Activated T-helper 9 cell treated with anti-CD3 and anti-CD28 coated beads, Interleukin-2, amount 50 U/mL, for 16 hours (primary cell): ENCODE data around the gene HCFC1R1.

Source experiments
- DNase-seq: peaks from one replicate; pipeline ENCODE4 v3.0.0-alpha.2; 2020; ENCODE audit warnings: low read depth

Gene HCFC1R1

GRCh38 chr16:3020247-3020603 is 3.5 kb downstream of the HCFC1R1 start, which contains the start of gene TNFRSF12A:
TSS of gene TNFRSF12A (plus strand) at chr16:3020368. CDS start at chr16:3020398, 30 bp downstream.
- peak; percentile 59 for DNase-seq

- DNase-seq: no peak
Observed at GRCh38 chr16:3019594-3020246, 4.0 kb downstream of the HCFC1R1 start.

GRCh38 chr16:3017794-3018506 is 5.8 kb downstream of the HCFC1R1 start, which contains the start of gene CLDN6:
TSS of gene CLDN6 (minus strand) at chr16:3018183. CDS start at chr16:3016021, 2,162 bp downstream.
- no peak for DNase-seq

DNA sequence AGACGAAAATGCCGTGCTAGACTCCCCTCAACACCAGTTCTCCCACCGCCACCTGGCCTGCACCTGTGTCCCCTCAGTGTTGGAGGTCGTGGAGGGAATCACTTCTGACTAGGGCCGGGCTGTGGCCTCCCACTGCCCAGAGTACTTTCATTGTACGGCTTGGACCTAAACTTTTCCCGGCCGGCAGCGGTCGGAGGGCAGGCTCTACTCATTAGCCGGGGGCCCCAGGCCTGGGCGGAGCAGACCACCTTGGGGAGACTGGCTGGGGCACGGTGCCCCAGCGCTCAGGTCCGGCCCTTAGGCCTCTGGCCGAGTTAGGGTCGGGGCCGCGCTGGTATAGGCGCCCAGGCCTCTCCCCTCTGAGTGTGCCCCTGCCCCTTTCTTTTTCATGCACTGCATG is 6.4 kb downstream of the HCFC1R1 start:
- no peak for DNase-seq

GRCh38 chr16:3015865-3016521 is 7.7 kb downstream of the HCFC1R1 start:
- no peak for DNase-seq

GRCh38 chr16:3014971-3015370 is 8.8 kb downstream of the HCFC1R1 start:
- DNase-seq: no peak

DNA sequence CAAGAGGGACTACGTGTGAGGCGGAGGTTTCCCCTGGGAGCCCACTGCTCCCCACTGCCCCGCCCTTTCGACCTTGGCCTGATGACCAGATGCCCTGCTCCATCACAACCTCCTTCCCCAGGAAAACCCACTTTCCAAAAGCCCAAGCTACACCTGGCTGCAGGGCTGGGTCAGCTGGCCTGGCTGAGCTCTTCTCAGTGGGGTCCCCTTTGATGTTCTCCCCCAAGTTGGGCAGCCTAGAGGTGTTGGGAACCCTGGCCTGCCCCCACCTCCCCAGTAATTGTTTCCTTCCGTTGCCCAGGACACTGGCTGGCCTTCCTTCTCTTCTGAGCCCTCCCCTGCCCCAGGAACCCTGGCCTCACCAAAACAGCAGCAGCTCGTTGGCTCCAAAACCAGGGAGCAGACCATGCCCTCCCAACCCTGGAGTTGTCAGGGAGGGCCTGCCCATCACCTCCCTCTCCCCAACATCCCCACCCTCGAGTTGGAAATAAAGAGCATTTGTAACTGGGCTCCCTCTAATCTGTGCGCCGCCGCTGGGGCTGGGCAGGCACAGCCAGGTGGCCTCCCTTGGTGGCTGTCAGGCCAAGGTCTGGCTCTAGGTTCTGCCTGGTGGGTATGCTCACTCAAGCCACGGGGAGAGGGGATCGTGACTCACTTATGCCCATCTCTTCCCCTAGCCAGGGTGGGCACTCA is 9.6 kb downstream of the HCFC1R1 start:
- DNase-seq: no peak

DNA sequence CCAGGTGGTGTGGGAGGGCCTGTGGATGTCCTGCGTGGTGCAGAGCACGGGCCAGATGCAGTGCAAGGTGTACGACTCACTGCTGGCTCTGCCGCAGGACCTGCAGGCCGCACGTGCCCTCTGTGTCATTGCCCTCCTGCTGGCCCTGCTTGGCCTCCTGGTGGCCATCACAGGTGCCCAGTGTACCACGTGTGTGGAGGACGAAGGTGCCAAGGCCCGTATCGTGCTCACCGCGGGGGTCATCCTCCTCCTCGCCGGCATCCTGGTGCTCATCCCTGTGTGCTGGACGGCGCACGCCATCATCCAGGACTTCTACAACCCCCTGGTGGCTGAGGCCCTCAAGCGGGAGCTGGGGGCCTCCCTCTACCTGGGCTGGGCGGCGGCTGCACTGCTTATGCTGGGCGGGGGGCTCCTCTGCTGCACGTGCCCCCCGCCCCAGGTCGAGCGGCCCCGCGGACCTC is 10.2 kb downstream of the HCFC1R1 start:
- DNase-seq: no peak

GRCh38 chr16:3012828-3013420 is 10.8 kb downstream of the HCFC1R1 start, which contains the start of gene CLDN9:
TSS of gene CLDN9 (plus strand) at chr16:3012923. CDS start at chr16:3013363, 440 bp downstream.
- no peak for DNase-seq

GRCh38 chr16:3012246-3012645 is 11.5 kb downstream of the HCFC1R1 start:
- no peak for DNase-seq

- no peak for DNase-seq
Observed at GRCh38 chr16:3010510-3010909, 13.2 kb downstream of the HCFC1R1 start.

GRCh38 chr16:3009568-3010390 is 14.0 kb downstream of the HCFC1R1 start:
- no peak for DNase-seq

DNA sequence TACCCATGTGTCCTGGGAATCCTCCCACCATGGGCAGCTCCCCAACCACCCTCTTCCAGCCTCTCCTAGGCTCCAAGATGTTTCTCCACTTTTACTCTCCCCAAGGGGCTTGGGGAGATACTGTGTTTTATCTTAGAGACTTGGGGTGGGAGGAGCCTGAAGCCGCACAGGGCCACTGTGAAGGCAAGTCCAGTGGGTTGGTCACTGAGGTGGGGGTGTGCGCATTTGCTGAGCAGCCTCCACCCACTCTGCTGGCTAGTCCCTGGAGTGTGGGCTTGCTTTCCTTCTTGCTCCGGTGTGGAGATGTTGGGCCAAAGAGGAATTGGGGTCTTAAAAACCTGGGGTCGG is 15.1 kb downstream of the HCFC1R1 start:
- DNase-seq: no peak

DNA sequence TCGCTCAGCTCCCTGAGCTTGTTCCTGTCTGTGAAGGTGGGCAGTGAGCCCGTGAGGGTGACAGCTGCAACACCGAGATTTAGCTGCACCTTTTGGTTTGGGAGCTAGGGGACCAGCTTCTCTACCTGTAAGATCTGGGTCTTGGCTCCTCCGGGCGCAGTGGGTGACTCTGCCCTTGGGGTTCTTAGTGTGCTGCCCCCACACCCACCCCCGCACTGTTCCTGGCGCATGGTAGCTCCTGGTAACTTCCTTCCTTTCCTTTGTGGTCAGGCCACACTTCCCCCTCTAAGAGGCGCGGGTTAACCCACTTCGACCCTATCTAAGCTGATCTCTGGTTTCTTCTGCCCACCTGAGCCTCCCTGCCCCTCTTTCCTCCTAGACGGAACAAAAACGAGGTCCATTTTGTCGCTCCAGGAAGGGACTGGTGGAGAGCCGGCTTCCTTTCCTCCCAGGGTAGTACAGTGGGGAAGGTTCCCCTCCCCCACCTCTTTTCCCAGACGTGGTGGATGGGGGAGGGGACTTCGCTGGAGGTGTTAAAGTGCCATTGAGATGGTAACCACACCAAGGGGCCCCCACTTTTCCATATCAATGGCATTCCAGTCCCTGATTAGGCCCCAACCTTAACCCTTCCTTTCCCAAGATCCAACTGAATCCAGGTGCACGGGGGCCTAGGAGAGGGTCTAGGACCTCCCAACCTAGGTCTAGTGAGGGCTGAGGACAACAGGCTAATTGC is 15.6 kb downstream of the HCFC1R1 start:
- DNase-seq: no peak

- DNase-seq: no peak
Observed at GRCh38 chr16:3007059-3007956, 16.4 kb downstream of the HCFC1R1 start.

DNA sequence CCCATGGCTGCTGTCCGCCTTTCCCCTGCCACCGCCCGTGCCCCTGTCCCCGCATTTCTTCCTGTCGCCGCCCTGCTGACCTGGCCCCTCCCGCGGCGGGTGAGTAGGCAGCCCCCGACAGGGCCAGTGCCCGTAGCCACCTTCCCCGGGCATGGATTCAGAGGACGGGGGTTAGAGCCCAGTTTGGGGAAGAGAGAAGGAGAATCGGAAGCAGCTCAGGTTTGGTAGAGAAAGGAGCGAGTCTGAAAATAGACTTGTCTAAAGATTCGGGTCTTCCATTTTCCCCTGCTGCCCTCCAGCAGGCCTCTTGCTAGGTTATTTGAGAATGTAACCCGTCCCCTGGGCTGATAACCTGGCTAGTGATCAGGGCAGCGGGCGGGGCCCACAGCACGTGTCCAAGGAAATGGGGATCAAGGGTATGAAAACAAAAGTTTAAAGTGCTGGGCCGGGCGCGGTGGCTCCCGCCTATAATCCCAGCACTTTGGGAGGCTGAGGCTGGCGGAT is 18.9 kb downstream of the HCFC1R1 start:
- DNase-seq: no peak

DNA sequence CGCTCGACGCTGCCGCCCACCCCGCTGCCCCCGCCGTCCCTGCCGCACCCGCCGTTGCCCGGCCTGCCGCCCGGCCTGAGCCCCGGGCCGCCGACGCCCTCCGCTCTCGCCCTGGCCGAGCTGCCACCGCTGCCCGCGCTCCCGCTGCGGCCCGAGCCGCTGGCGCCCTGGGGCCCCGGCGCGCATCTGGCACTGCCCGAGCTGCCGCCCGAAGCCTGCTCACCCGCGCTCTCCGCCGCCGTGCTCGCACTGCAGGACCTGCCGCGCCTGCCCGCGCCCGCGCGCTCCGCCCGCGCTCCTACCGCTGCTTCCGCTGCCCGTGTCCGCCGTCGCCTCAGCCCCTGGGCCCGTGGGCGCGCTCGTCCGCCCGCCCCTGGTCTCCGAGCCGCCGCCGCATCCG is 19.4 kb downstream of the HCFC1R1 start:
- no peak for DNase-seq

DNA sequence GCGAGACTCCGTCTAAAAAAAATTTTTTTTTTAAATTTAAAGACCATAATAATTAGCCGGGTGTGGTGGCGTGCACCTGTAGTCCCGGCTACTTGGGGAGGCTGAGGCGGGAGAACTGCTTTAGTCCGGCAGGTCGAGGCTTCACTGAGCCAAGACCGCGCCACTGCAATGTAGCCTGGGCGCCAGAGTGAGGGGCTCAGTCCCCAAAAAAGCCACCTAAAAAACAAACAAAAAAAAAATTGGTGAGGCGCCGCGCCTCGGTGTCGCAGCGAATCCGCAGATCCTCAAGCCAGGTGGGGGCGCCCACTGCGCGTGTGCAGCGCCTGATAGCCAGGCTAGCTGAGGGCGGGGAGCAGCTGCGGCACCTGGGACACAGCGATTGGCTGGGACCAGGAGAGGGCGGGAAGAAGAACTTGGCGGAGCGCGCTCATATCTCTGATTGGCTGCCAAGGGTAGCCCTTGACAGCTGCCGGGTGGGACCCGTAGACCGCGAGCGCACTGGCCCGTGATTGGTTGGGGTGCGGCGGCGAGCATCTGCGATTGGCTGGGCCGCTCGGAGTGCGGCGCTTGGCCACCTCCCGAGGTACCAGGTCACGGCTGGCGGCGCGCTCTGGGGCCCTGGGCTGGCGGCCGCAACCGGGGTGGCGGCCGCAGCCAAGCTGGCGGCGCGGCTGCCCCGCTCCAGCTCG is 20.0 kb downstream of the HCFC1R1 start:
- peak; percentile 92 for DNase-seq

- no peak for DNase-seq
Observed at GRCh38 chr16:3001316-3001715, 22.4 kb downstream of the HCFC1R1 start.
